Prostate gland (tissue), 2 donors: Measurements from ENCODE around the gene SERINC2. TPM values are rescaled to one million over a fixed set of nuclear protein-coding genes. Genes with fewer than 3 reads are reported as not detected.

Source experiments
- DNase-seq: peaks from one replicate; pipeline ENCODE4 v3.0.0-alpha.2; 2019; ENCODE audit warnings: low spot score
- H3K27ac ChIP-seq, 2 donors: fragments of 200-600 bp; sonication (generic); 2 replicates each; pipeline ENCODE4 v1.5.1; 2017 to 2019
- H3K27me3 ChIP-seq: fragments of 200-600 bp; sonication (generic); replicated peaks from 2 replicates; pipeline ENCODE4 v1.5.1; 2019; ENCODE audit not compliant: insufficient read depth
- H3K36me3 ChIP-seq, 2 donors: fragments of 200-600 bp; sonication (generic); 1 replicate in 1 of 2; 2 replicates in 1 of 2; pipeline versions ENCODE4 v1.5.1 to v1.8.1; 2017 to 2019
- H3K4me1 ChIP-seq: fragments of 200-600 bp; sonication (generic); replicated peaks from 2 replicates; pipeline ENCODE4 v1.5.1; 2019
- H3K4me3 ChIP-seq, 2 donors: fragments of 200-600 bp; sonication (generic); 2 replicates each; pipeline ENCODE4 v1.5.1; 2017 to 2019
- H3K9me3 ChIP-seq: fragments of 200-600 bp; sonication (generic); 2 replicates; pipeline ENCODE4 v1.5.1; 2017
- CTCF ChIP-seq, 4 experiments: fragments of 200-600 bp in 2 of 4; fragments of 450-650 bp in 2 of 4; sonication (generic) in 2 of 4; IDR thresholded peaks; 1 replicate in 3 of 4; 2 replicates in 1 of 4; pipeline ENCODE4 v1.5.1; 2016 to 2019; ENCODE audit warnings: antibody characterized with exemption in 4 of 4, mild to moderate bottlenecking in 2 of 4, moderate library complexity in 2 of 4
- POLR2A ChIP-seq: fragments of 450-650 bp; IDR thresholded peaks from one replicate; pipeline ENCODE4 v1.6.1; 2016; ENCODE audit warnings: antibody characterized with exemption, mild to moderate bottlenecking
- POLR2AphosphoS5 ChIP-seq: sonication (generic); formaldehyde crosslinking; IDR thresholded peaks from one replicate; pipeline ENCODE4 v1.6.1; 2017; ENCODE audit warnings: antibody characterized with exemption
- WGBS: methylation state at CpG from one replicate; pipeline ENCODE4 v1.1.5; 2018; 5-methylcytosine and 5-hydroxymethylcytosine counted together
- intact Hi-C: fragments of 100-400 bp; cut with DNase I; formaldehyde crosslinking; loops from one replicate; pipeline ENCODE4 v1.14.2; 2022
- total RNA-seq, 2 donors: library from RNA; depleted of rRNA; stranded (reverse); fragments of >200 nt; gene quantifications; one replicate each; pipeline ENCODE4 v1.1.0, GENCODE V29; 2016

The SERINC2 gene
- total RNA-seq, 2 donors from 2014 or later: 76.1 to 110 TPM

- WGBS: 2% methylated on average over 44 of the region's 44 CpGs
- Histone ChIP-seq H3K9me3 (no peaks in the 10 kb centered on the region), H3K4me3 (peak within 1 kb of the TSS; percentile 23 to 30), H3K36me3 (no peaks in the 10 kb centered on the region), H3K27me3 (no peaks in the 10 kb centered on the region), H3K27ac (peak within 1 kb of the TSS; percentile 71 to 78), H3K4me1 (peaks cover 4% of the 10 kb centered on the region)
- DNase-seq: peak; percentile 54
- intact Hi-C loops: loop anchor here (5.0 kb wide), 1 partner anchor 76 kb away; the partner anchor contains the start of genes SNRNP40 and ZCCHC17
- TF ChIP-seq POLR2AphosphoS5: peak; percentile 34
- no peak for TF ChIP-seq CTCF (IDR thresholded peaks at IDR 0.05)
- peak; percentile 37 for TF ChIP-seq POLR2A
Observed at GRCh38 chr1:31373056-31373896, 39.7 kb upstream of the SERINC2 start, which contains the start of gene FABP3. Gene FABP3, minus strand, starts transcription at chr1:31373076. Its CDS starts 62 bp downstream, at chr1:31373014.

DNA sequence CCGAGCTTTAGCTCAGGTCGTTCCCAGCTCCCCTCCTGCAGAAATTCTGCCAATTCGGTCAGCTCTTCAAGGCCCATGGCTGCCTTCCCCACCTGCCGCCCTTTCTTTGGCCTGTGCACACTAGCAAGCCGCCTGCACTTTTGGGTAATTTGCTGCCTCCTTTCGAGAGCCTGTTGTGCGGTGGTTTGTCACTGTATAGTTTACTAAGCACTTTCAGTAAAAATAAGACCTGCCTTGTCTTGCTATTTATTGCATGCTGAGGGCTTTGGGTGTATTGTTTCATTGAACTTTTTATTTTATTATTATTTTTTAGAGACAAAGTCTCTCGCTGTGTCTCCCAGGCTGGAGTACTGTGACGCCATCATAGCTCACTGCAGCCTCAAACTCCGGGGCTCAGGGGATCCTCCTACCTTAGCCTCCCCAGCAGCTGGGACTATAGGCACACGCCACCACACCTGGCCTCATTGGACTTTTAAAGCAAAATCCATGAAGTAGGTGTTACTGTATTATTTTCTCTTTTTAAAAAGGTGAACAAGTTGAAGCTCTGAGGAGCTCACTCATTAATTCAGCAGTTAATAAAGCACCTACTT, 39.0 kb upstream of the SERINC2 start:
- H3K4me1 ChIP-seq: peaks cover 4% of the 10 kb centered on the region
- H3K36me3 ChIP-seq: no peaks in the 10 kb centered on the region
- H3K9me3 ChIP-seq: no peaks in the 10 kb centered on the region
- no peaks in the 10 kb centered on the region for H3K27me3 ChIP-seq
- intact Hi-C loops: loop anchor here (5.0 kb wide), 1 partner anchor 77 kb away; the partner anchor contains the start of genes SNRNP40 and ZCCHC17
- TF ChIP-seq CTCF (IDR thresholded peaks at IDR 0.05) (no peak), POLR2AphosphoS5 (no peak), POLR2A (no peak)
- DNase-seq: no peak
- 19% methylated on average over 11 of the region's 11 CpGs for WGBS
- H3K4me3 ChIP-seq: peak overlapping the region; percentile 23 to 30
- H3K27ac ChIP-seq: peak overlapping the region; percentile 71 to 78

- Histone ChIP-seq H3K27me3 (no peaks in the 10 kb centered on the region), H3K4me1 (peaks cover 4% of the 10 kb centered on the region), H3K4me3 (no peak overlapping the region), H3K9me3 (no peaks in the 10 kb centered on the region), H3K27ac (peak overlapping the region; percentile 71 to 78), H3K36me3 (no peaks in the 10 kb centered on the region)
- 57% methylated on average over 7 of the region's 7 CpGs for WGBS
- no peak for DNase-seq
- intact Hi-C loops: loop anchor here (5.0 kb wide), 1 partner anchor 77 kb away; the partner anchor contains the start of genes SNRNP40 and ZCCHC17
- TF ChIP-seq POLR2AphosphoS5 (peak; percentile 12), POLR2A (no peak)
Observed at GRCh38 chr1:31374511-31375196, 38.4 kb upstream of the SERINC2 start.

- H3K27me3 ChIP-seq: no peaks in the 10 kb centered on the region
- TF ChIP-seq CTCF (IDR thresholded peaks at IDR 0.05): no peak
- TF ChIP-seq POLR2A: no peak
- no peak for TF ChIP-seq POLR2AphosphoS5
- H3K4me1 ChIP-seq: peaks cover 4% of the 10 kb centered on the region
- no peak overlapping the region for H3K27ac ChIP-seq
- H3K9me3 ChIP-seq: no peaks in the 10 kb centered on the region
- DNase-seq: no peak
- 84% methylated on average over 8 of the region's 8 CpGs for WGBS
- no peak overlapping the region for H3K4me3 ChIP-seq
- no peaks in the 10 kb centered on the region for H3K36me3 ChIP-seq
- intact Hi-C loops: no loop called here
Observed at GRCh38 chr1:31376375-31377134, 36.5 kb upstream of the SERINC2 start.
